Uterus (tissue), 2 donors: ENCODE results near the gene FJX1.

Experiments used
- POLR2A ChIP-seq, 2 donors: fragments of 450-650 bp; IDR thresholded peaks; one replicate each; pipeline ENCODE4 v1.6.1; 2016; ENCODE audit warnings: antibody characterized with exemption in 2 of 2, mild to moderate bottlenecking in 1 of 2, moderate library complexity in 1 of 2
- TF ChIP-seq, protein P1 (sequence below), 4 experiments: fragments of 200-600 bp in 2 of 4; fragments of 450-650 bp in 2 of 4; sonication (generic) in 2 of 4; IDR thresholded peaks; one replicate each; pipeline ENCODE4 v1.5.1; 2016 to 2019; ENCODE audit warnings: antibody characterized with exemption in 4 of 4, mild to moderate bottlenecking in 2 of 4, moderate library complexity in 1 of 4

DNA sequence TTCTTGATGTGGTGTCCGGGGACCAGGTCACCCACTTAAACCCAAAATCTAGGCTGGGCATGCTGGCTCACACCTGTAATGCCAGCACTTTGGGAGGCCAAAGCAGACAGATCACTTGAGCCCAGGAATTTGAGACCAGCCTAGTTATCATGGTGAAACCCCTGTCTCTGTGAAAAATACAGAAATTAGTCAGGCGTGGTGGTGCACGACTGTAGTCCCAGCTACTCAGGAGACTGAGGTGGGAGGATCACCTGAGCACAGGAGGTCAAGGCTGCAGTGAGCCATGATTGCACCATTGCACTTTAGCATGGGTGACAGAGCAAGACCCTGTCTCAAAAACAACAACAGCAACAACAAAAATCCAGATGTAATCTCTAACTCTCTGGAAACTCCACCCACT lies 30.3 kb upstream of the FJX1 start:
- TF ChIP-seq, protein P1, sequence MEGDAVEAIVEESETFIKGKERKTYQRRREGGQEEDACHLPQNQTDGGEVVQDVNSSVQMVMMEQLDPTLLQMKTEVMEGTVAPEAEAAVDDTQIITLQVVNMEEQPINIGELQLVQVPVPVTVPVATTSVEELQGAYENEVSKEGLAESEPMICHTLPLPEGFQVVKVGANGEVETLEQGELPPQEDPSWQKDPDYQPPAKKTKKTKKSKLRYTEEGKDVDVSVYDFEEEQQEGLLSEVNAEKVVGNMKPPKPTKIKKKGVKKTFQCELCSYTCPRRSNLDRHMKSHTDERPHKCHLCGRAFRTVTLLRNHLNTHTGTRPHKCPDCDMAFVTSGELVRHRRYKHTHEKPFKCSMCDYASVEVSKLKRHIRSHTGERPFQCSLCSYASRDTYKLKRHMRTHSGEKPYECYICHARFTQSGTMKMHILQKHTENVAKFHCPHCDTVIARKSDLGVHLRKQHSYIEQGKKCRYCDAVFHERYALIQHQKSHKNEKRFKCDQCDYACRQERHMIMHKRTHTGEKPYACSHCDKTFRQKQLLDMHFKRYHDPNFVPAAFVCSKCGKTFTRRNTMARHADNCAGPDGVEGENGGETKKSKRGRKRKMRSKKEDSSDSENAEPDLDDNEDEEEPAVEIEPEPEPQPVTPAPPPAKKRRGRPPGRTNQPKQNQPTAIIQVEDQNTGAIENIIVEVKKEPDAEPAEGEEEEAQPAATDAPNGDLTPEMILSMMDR (IDR thresholded peaks at IDR 0.05), result no peak
- no peak for TF ChIP-seq POLR2A (IDR thresholded peaks at IDR 0.05)
